A673 (cell line): ENCODE measurements around the gene SORBS2.

Experiments
- CTCF ChIP-seq: fragments of 300-800, 200-600 bp; sonication (generic); conservative IDR thresholded peaks from 2 replicates; pipeline ENCODE4 v1.5.1; 2017; ENCODE audit warnings: low read depth, mild to moderate bottlenecking, antibody characterized with exemption, low read length, moderate library complexity, mixed read lengths
- EZH2 ChIP-seq: fragments of 200-600 bp; sonication (generic); IDR thresholded peaks from 2 replicates; pipeline ENCODE4 v1.6.1; 2017; ENCODE audit warnings: borderline replicate concordance, low read depth, mild to moderate bottlenecking, mixed read lengths, antibody characterized with exemption, low read length; ENCODE audit not compliant: poor library complexity, severe bottlenecking

GRCh38 chr4:185712350-185713024 lies 99.5 kb downstream of the SORBS2 start:
- TF ChIP-seq EZH2 = no peak
- no peak for TF ChIP-seq CTCF
